HCT116 (cell line): ENCODE data around the gene DLG4. TPM values are rescaled to one million over a fixed set of nuclear protein-coding genes. Genes with fewer than 3 reads are reported as not detected.
A peak's percentile ranks its signal among the peaks of the same experiment; 100 is the strongest.

Experiments
- ATAC-seq: fragments of 200-7000 bp; cut with Tn5 transposase; 2 replicates; pipeline ENCODE4 v1.9.1; 2020; ENCODE audit warnings: mild to moderate bottlenecking, moderate library complexity
- BruUV-seq: library from RNA; stranded (reverse); fragments of 400-500 nt; replicated peaks from 2 replicates; lab custom pipeline; 2021; lab: Mats Ljungman, UMichigan
- CTCF ChIA-PET: fragments of 300-600 bp; sonication (Branson Sonifier 250); formaldehyde crosslinking; loops from one replicate; lab custom pipeline; 2021; ENCODE audit warnings: antibody characterized with exemption; lab: Charles Lee
- POLR2A ChIA-PET: fragments of 300-600, 350-600 bp; sonication (Branson Sonifier 250); formaldehyde crosslinking; loops from one replicate; lab custom pipeline; 2021; ENCODE audit warnings: antibody characterized with exemption; lab: Charles Lee
- RAD21 ChIA-PET, 2 experiments: fragments of 300-600 bp; sonication (Branson Sonifier 250); formaldehyde crosslinking; loops; one replicate each; lab custom pipeline; 2023; ENCODE audit warnings: low total read pairs in 2 of 2; ENCODE audit not compliant: uncharacterized antibody in 2 of 2, unreplicated experiment in 2 of 2, low non-redundant PET in 1 of 2; lab: Charles Lee
- DNase-seq: peaks from one replicate; pipeline ENCODE4 v3.0.0-alpha.2; 2010; ENCODE audit warnings: low read depth, low spot score
- H2AFZ ChIP-seq: fragments of 200-600 bp; shearing (Covaris generic), sonication (generic); 2 replicates; pipeline ENCODE4 v1.6.1; 2017; ENCODE audit warnings: low read depth, mixed run types, mixed read lengths, antibody characterized with exemption, low read length; ENCODE audit not compliant: poor library complexity, severe bottlenecking
- H3K27ac ChIP-seq: 2 replicates; pipeline ENCODE4 v1.5.1; 2012; ENCODE audit warnings: low read depth, low read length
- H3K27me3 ChIP-seq: fragments of 200-600 bp; sonication (generic); 2 replicates; pipeline ENCODE4 v1.6.1; 2016; ENCODE audit warnings: mixed run types, low read length, mixed read lengths; ENCODE audit not compliant: insufficient read depth
- H3K36me3 ChIP-seq, 2 experiments: fragments of 200-500 bp in 1 of 2; fragments of 200-600 bp in 1 of 2; sonication (Bioruptor generic) in 1 of 2; sonication (generic) in 1 of 2; 2 replicates each; pipeline versions ENCODE4 v1.5.1 to v1.6.1; 2014 to 2016; ENCODE audit warnings: low read length in 2 of 2, inconsistent platforms in 1 of 2, mixed read lengths in 1 of 2, mixed run types in 1 of 2; ENCODE audit not compliant: insufficient read depth in 2 of 2, control insufficient read depth in 1 of 2
- H3K4me1 ChIP-seq, 2 experiments: fragments of 200-600 bp in 1 of 2; sonication (generic) in 1 of 2; 2 replicates each; pipeline versions ENCODE4 v1.5.1 to v1.6.1; 2012 to 2017; ENCODE audit warnings: low read length in 2 of 2, inconsistent platforms in 1 of 2, mild to moderate bottlenecking in 1 of 2, mixed read lengths in 1 of 2, mixed run types in 1 of 2, moderate library complexity in 1 of 2; ENCODE audit not compliant: insufficient read depth in 2 of 2, control insufficient read depth in 1 of 2
- H3K4me2 ChIP-seq: fragments of 200-600 bp; sonication (generic); 2 replicates; pipeline ENCODE4 v1.6.1; 2017; ENCODE audit warnings: mixed run types, low read length, mixed read lengths
- H3K4me3 ChIP-seq, 2 experiments: fragments of 200-600 bp in 1 of 2; sonication (generic) in 1 of 2; replicated peaks in 1 of 2; 2 replicates each; pipeline ENCODE4 v1.5.1; 2011 to 2016; ENCODE audit warnings: low read length in 2 of 2, control low read depth in 1 of 2, low read depth in 1 of 2, mild to moderate bottlenecking in 1 of 2, mixed read lengths in 1 of 2, mixed run types in 1 of 2
- H3K79me2 ChIP-seq: fragments of 200-600 bp; sonication (generic); 2 replicates; pipeline ENCODE4 v1.6.1; 2017; ENCODE audit warnings: mild to moderate bottlenecking, mixed run types, low read length, moderate library complexity, mixed read lengths; ENCODE audit not compliant: insufficient read depth
- H3K9ac ChIP-seq: fragments of 200-600 bp; sonication (generic); 2 replicates; pipeline ENCODE4 v1.6.1; 2016; ENCODE audit warnings: low read length, mixed read lengths
- H3K9me2 ChIP-seq: fragments of 200-600 bp; sonication (generic), shearing (Covaris generic); 2 replicates; pipeline ENCODE4 v1.6.1; 2017; ENCODE audit warnings: mixed run types, mild to moderate bottlenecking, moderate library complexity; ENCODE audit not compliant: insufficient read depth
- H3K9me3 ChIP-seq, 2 experiments: fragments of 200-500 bp in 1 of 2; fragments of 200-600 bp in 1 of 2; sonication (Bioruptor generic) in 1 of 2; sonication (generic) in 1 of 2; 2 replicates each; pipeline ENCODE4 v1.6.1; 2014 to 2017; ENCODE audit warnings: low read length in 2 of 2, mixed read lengths in 2 of 2, inconsistent platforms in 1 of 2, low read depth in 1 of 2, mild to moderate bottlenecking in 1 of 2, mixed run types in 1 of 2, moderate library complexity in 1 of 2; ENCODE audit not compliant: control insufficient read depth in 1 of 2, insufficient read depth in 1 of 2
- H4K20me1 ChIP-seq: fragments of 200-600 bp; sonication (generic), shearing (Covaris generic); 2 replicates; pipeline ENCODE4 v1.6.1; 2017; ENCODE audit warnings: mixed run types, mild to moderate bottlenecking, moderate library complexity; ENCODE audit not compliant: insufficient read depth
- CBX3 ChIP-seq: IDR thresholded peaks from 2 replicates; pipeline ENCODE4 v1.6.1; 2012; ENCODE audit warnings: low read depth
- CEBPB ChIP-seq: IDR thresholded peaks from 2 replicates; pipeline ENCODE4 v1.6.1; 2012; ENCODE audit warnings: low read depth
- ELF1 ChIP-seq: IDR thresholded peaks from 2 replicates; pipeline ENCODE4 v1.6.1; 2012; ENCODE audit warnings: low read depth, borderline replicate concordance
- EZH2 ChIP-seq: fragments of 200-600 bp; sonication (generic); IDR thresholded peaks from 2 replicates; pipeline ENCODE4 v1.6.1; 2017; ENCODE audit warnings: antibody characterized with exemption, mixed run types
- EZH2phosphoT487 ChIP-seq: fragments of 200-600 bp; IDR thresholded peaks from 2 replicates; pipeline ENCODE4 v1.6.1; 2018; ENCODE audit warnings: antibody characterized with exemption, borderline replicate concordance
- FOSL1 ChIP-seq: IDR thresholded peaks from 2 replicates; pipeline ENCODE4 v1.6.1; 2012; ENCODE audit warnings: low read depth
- JUND ChIP-seq: IDR thresholded peaks from 2 replicates; pipeline ENCODE4 v1.6.1; 2012
- MAX ChIP-seq: IDR thresholded peaks from 2 replicates; pipeline ENCODE4 v1.6.1; 2012
- POLR2A ChIP-seq: IDR thresholded peaks from 2 replicates; pipeline ENCODE4 v1.7.0; 2011; ENCODE audit warnings: borderline replicate concordance; ENCODE audit not compliant: insufficient read depth, insufficient read length; ENCODE audit errors: extremely low read depth
- POLR2AphosphoS5 ChIP-seq: IDR thresholded peaks from 2 replicates; pipeline ENCODE4 v1.6.1; 2011; ENCODE audit warnings: mild to moderate bottlenecking, low read depth, low read length, moderate library complexity
- RAD21 ChIP-seq: IDR thresholded peaks from 2 replicates; pipeline ENCODE4 v1.6.1; 2012; ENCODE audit warnings: low read depth, mild to moderate bottlenecking
- REST ChIP-seq: IDR thresholded peaks from 2 replicates; pipeline ENCODE4 v1.6.1; 2012; ENCODE audit warnings: low read depth
- SIN3A ChIP-seq: IDR thresholded peaks from 2 replicates; pipeline ENCODE4 v1.6.1; 2012; ENCODE audit warnings: low read depth
- SP1 ChIP-seq: IDR thresholded peaks from 2 replicates; pipeline ENCODE4 v1.6.1; 2012; ENCODE audit warnings: low read depth
- SRF ChIP-seq: IDR thresholded peaks from 2 replicates; pipeline ENCODE4 v1.6.1; 2012; ENCODE audit warnings: low read depth
- YY1 ChIP-seq: IDR thresholded peaks from 2 replicates; pipeline ENCODE4 v1.6.1; 2011; ENCODE audit warnings: low read length, low read depth, moderate library complexity, mild to moderate bottlenecking; ENCODE audit not compliant: insufficient replicate concordance; ENCODE audit errors: extremely low read depth
- ZFX ChIP-seq: fragments of 450-650 bp; IDR thresholded peaks from 2 replicates; pipeline ENCODE4 v1.6.1; 2017
- ZNF274 ChIP-seq: fragments of 200-500 bp; sonication (Bioruptor generic); IDR thresholded peaks from 2 replicates; pipeline ENCODE4 v1.6.1; 2014; ENCODE audit warnings: mild to moderate bottlenecking, low read depth, low read length, inconsistent platforms
- intact Hi-C: fragments of 100-400 bp; cut with micrococcal nuclease; formaldehyde crosslinking; loops from 2 replicates; pipeline ENCODE4 v1.10.0; 2022
- total RNA-seq: library from RNA; stranded (reverse); gene quantifications from one replicate; pipeline ENCODE4 v1.2.1, GENCODE V29; 2021; ENCODE audit not compliant: unreplicated experiment
- TF ChIP-seq, protein P1 (sequence below): IDR thresholded peaks from 2 replicates; pipeline ENCODE4 v1.6.1; 2012

DLG4 gene
- total RNA-seq, 1 experiment from 2014 or later, result 15.0 TPM

DNA sequence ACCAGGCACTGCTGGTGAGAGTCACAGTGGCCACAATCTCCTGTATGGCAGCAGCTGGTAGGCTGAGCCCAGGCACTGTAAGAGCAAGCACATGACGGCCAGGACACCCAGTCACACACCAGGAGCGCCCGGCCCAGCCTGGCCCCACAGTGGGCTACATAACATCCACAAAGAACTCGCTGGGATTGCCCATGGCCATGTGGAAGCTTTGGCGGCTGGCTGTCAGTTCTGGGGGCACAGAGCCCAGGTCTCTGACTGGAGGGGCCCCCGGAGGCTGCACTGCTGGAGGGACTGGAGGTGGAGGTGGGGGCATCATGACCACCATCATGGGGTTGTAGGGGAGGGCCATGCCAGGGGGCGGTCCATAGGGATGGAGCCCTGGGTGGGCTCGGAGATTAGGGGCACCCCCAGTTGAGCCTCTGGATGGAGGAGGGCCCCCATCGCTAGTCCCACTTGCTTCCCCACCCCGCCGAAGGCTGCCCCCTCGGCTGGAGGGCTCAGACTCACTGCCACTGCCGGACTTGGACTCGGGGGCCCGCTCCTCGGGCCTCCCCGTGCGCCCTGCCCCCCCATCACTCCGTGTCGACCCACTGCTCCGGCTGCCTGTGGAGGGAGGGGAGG is 6.2 kb upstream of the DLG4 start:
- TF ChIP-seq EZH2phosphoT487 (no peak), ZFX (no peak), JUND (no peak), SRF (no peak)
- POLR2A ChIA-PET, result no interaction called here
- CTCF ChIA-PET, result no interaction called here
- Histone ChIP-seq H3K4me3 (no peak overlapping the region), H3K4me1 (peaks cover under 1 to 14% of the 10 kb centered on the region in 2 experiments; a peak in 3 of 4 replicates), H3K79me2 (peaks cover 35% of the 10 kb centered on the region), H3K4me2 (no peak overlapping the region), H3K9me2 (no peaks in the 10 kb centered on the region), H4K20me1 (no peaks in the 10 kb centered on the region), H3K9ac (no peak overlapping the region), H3K27me3 (no peaks in the 10 kb centered on the region), H3K9me3 (no peaks in the 10 kb centered on the region), H3K27ac (no peak overlapping the region), H2AFZ (no peak overlapping the region), H3K36me3 (peaks cover 61 to 73% of the 10 kb centered on the region in 2 experiments)
- ATAC-seq (no peak), DNase-seq (no peak)
- RAD21 ChIA-PET, result no interaction called here
- BruUV-seq, result no TSS peak
- intact Hi-C loops, result no loop called here

DNA sequence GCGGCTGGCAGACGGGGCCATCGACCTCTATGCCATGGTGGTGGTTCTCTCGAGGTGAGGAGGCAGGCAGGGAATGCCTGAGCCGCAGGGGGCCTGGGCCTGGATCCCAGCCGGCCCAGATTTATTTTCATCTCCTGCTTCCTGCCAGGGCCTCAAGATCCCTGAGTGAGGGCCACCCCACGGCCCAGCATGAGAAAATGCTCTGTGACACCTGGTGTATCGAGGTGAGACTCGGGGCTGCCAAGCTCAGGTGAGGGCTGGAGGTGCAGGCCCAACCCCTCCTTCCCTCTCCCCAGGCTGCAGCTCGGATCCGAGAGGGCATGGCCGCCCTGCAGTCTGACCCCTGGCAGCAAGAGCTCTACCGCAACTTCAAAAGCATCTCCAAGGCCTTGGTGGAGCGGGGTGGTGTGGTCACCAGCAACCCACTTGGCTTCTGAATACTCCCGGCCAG is 5.0 kb upstream of the DLG4 start:
- Histone ChIP-seq H4K20me1 (no peaks in the 10 kb centered on the region), H3K27ac (0 out of 2 replicates have a peak overlapping the region, but pooled peaks have one; percentile 32), H3K9ac (no peak overlapping the region), H3K9me3 (no peaks in the 10 kb centered on the region), H2AFZ (no peak overlapping the region), H3K4me1 (peaks cover 4 to 13% of the 10 kb centered on the region in 2 experiments; a peak in 3 of 4 replicates), H3K4me3 (no peak overlapping the region), H3K36me3 (peaks cover 52 to 68% of the 10 kb centered on the region in 2 experiments), H3K27me3 (no peaks in the 10 kb centered on the region), H3K9me2 (no peaks in the 10 kb centered on the region), H3K4me2 (no peak overlapping the region), H3K79me2 (peaks cover 36% of the 10 kb centered on the region)
- no TSS peak for BruUV-seq
- ChIA-PET POLR2A (no interaction called here), RAD21 (interaction anchor here in 1 of 2 experiments (0.6 kb wide), 1 partner anchor 13 kb away, joined by 4 read pairs; no protein-coding TSS in a partner anchor), CTCF (no interaction called here)
- intact Hi-C loops, result no loop called here
- ATAC-seq (no peak), DNase-seq (no peak)
- no peak for TF ChIP-seq EZH2
- no peak for TF ChIP-seq CEBPB
- TF ChIP-seq, protein P1, sequence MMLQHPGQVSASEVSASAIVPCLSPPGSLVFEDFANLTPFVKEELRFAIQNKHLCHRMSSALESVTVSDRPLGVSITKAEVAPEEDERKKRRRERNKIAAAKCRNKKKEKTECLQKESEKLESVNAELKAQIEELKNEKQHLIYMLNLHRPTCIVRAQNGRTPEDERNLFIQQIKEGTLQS, result no peak
- no peak for TF ChIP-seq ELF1
- TF ChIP-seq SRF, result no peak
- no peak for TF ChIP-seq ZNF274
- TF ChIP-seq REST, result no peak
- TF ChIP-seq FOSL1, result no peak
- no peak for TF ChIP-seq POLR2AphosphoS5
- TF ChIP-seq SP1, result no peak
- no peak for TF ChIP-seq MAX
- no peak for TF ChIP-seq POLR2A
- TF ChIP-seq SIN3A, result no peak
- no peak for TF ChIP-seq CBX3
- no peak for TF ChIP-seq RAD21
- no peak for TF ChIP-seq JUND
- no peak for TF ChIP-seq YY1
